ENCODE data around the gene SLC49A4. TPM values are rescaled to one million over a fixed set of nuclear protein-coding genes. Genes with fewer than 3 reads are reported as not detected.

The SLC49A4 gene
- total and polyA plus RNA-seq, 2 of the 13 experiments (the other 11 are each of a cell fraction or from before 2014, with no cell fraction given), result 6.5 to 16.3 TPM

Other genes with a start within 250 kb of the SLC49A4 start
- 10.6 and 12.5 TPM in 2 replicates for gene PARP9, start 230.8 kb upstream of the SLC49A4 start, total RNA-seq (2016; rRNA removed; fragmentation: Illumina TruSeq; extraction: Trizol)
- 6.5 and 7.0 TPM in 2 replicates for gene PARP9, start 230.8 kb upstream of the SLC49A4 start, polyA plus RNA-seq (2011; rRNA removed)
- 10.9 and 19.2 TPM in 2 replicates for gene DTX3L, start 230.7 kb upstream of the SLC49A4 start, total RNA-seq (2016; rRNA removed; fragmentation: Illumina TruSeq; extraction: Trizol)
- gene DTX3L, start 230.7 kb upstream of the SLC49A4 start, polyA plus RNA-seq (2011; rRNA removed), result 2.5 and 3.2 TPM in 2 replicates
- 0.02 TPM in 1 of 2 replicates, not detected in the other for gene PARP15, start 217.4 kb upstream of the SLC49A4 start, total RNA-seq (2016; rRNA removed; fragmentation: Illumina TruSeq; extraction: Trizol)
- gene PARP15, start 217.4 kb upstream of the SLC49A4 start, polyA plus RNA-seq (2011; rRNA removed), result not detected in 2 replicates
- gene PARP14, start 114.2 kb upstream of the SLC49A4 start, total RNA-seq (2016; rRNA removed; fragmentation: Illumina TruSeq; extraction: Trizol), result 19.1 and 29.0 TPM in 2 replicates
- 9.0 and 11.8 TPM in 2 replicates for gene PARP14, start 114.2 kb upstream of the SLC49A4 start, polyA plus RNA-seq (2011; rRNA removed)
- 5.1 and 5.7 TPM in 2 replicates for gene HSPBAP1, start 1.2 kb upstream of the SLC49A4 start, total RNA-seq (2016; rRNA removed; fragmentation: Illumina TruSeq; extraction: Trizol)
- gene HSPBAP1, start 1.2 kb upstream of the SLC49A4 start, polyA plus RNA-seq (2011; rRNA removed), result 3.6 and 4.2 TPM in 2 replicates
- not detected in 2 replicates for gene SEMA5B, start 232.7 kb downstream of the SLC49A4 start, total RNA-seq (2016; rRNA removed; fragmentation: Illumina TruSeq; extraction: Trizol)
- 0.04 TPM in 1 of 2 replicates, not detected in the other for gene SEMA5B, start 232.7 kb downstream of the SLC49A4 start, polyA plus RNA-seq (2011; rRNA removed)

Measured in HepG2 (cell line).